HepG2 (cell line): Measurements from ENCODE around the gene RPL35A. TPM values are rescaled to one million over a fixed set of nuclear protein-coding genes. Genes with fewer than 3 reads are reported as not detected.

ENCODE experiments used
- ATAC-seq: fragments of 200-7000 bp; cut with Tn5 transposase; 3 replicates; pipeline ENCODE4 v1.9.1; 2020; ENCODE audit warnings: mild to moderate bottlenecking, moderate library complexity
- Bru-seq: library from RNA; stranded (reverse); fragments of 400-500 nt; gene quantifications from one replicate; lab custom pipeline; 2021; lab: Mats Ljungman, UMichigan
- BruChase-seq, 2 experiments: library from RNA; stranded (reverse); fragments of 400-500 nt; gene quantifications; one replicate each; lab custom pipeline; 2021; lab: Mats Ljungman, UMichigan
- BruUV-seq: library from RNA; stranded (reverse); fragments of 400-500 nt; replicated peaks from 2 replicates; lab custom pipeline; 2021; lab: Mats Ljungman, UMichigan
- CTCF ChIA-PET: fragments of 300-600 bp; formaldehyde crosslinking; extraction: SDS; loops from one replicate; lab custom pipeline; 2021; ENCODE audit warnings: low total read pairs, inconsistent platforms, low intra/inter-chr PET ratio; lab: Yijun Ruan, JAX
- POLR2A ChIA-PET: fragments of 350-600 bp; sonication (Branson Sonifier 250); formaldehyde crosslinking; loops from one replicate; lab custom pipeline; 2020; ENCODE audit warnings: antibody characterized with exemption, inconsistent platforms; lab: Yijun Ruan, JAX
- DNase-seq: peaks from one replicate; pipeline ENCODE4 v3.0.0-alpha.2; 2015; ENCODE audit warnings: low spot score
- FAIRE-seq: peaks from 3 replicates; lab custom pipeline; 2011; peaks lifted over from hg19 to GRCh38; lab: Jason Lieb, UNC
- H2AFZ ChIP-seq: one replicate; pipeline ENCODE4 v1.6.1; 2011; ENCODE audit warnings: low read length, inconsistent platforms
- H3K27ac ChIP-seq: fragments of 300-600 bp; 3 replicates; pipeline ENCODE4 v1.8.0; 2011; ENCODE audit warnings: mixed run types, mild to moderate bottlenecking, mixed read lengths, low read length, inconsistent platforms; ENCODE audit not compliant: insufficient read depth; ENCODE audit errors: extremely low read length
- H3K27me3 ChIP-seq, 2 experiments: fragments of 200-600 bp in 1 of 2; 2 replicates in 1 of 2; 3 replicates in 1 of 2; pipeline versions ENCODE4 v1.6.0 to v1.8.0; 2011; ENCODE audit warnings: low read length in 2 of 2, mild to moderate bottlenecking in 2 of 2, moderate library complexity in 2 of 2, inconsistent platforms in 1 of 2; ENCODE audit not compliant: insufficient read depth in 2 of 2, control insufficient read depth in 1 of 2
- H3K36me3 ChIP-seq, 2 experiments: fragments of 200-600 bp in 1 of 2; replicated peaks in 1 of 2; 2 replicates in 1 of 2; 3 replicates in 1 of 2; pipeline versions ENCODE4 v1.5.1 to v1.8.0; 2011; ENCODE audit warnings: low read length in 2 of 2, inconsistent platforms in 1 of 2; ENCODE audit not compliant: insufficient read depth in 2 of 2, control insufficient read depth in 1 of 2
- H3K4me1 ChIP-seq: 2 replicates; pipeline ENCODE4 v1.5.1; 2012; ENCODE audit warnings: low read length, inconsistent platforms; ENCODE audit not compliant: insufficient read depth
- H3K4me2 ChIP-seq: 2 replicates; pipeline ENCODE4 v1.6.0; 2011; ENCODE audit warnings: low read depth, low read length, inconsistent platforms
- H3K4me3 ChIP-seq, 3 experiments: fragments of 200-600 bp in 1 of 3; sonication (generic), shearing (Covaris generic) in 1 of 3; replicated peaks in 1 of 3; 2 replicates each; pipeline ENCODE4 v1.5.1; 2011 to 2016; ENCODE audit warnings: low read length in 3 of 3, inconsistent platforms in 2 of 3, low read depth in 2 of 3, mild to moderate bottlenecking in 2 of 3, control low read depth in 1 of 3, mixed read lengths in 1 of 3; ENCODE audit not compliant: insufficient read depth in 1 of 3
- H3K79me2 ChIP-seq: one replicate; pipeline ENCODE4 v1.6.1; 2011; ENCODE audit warnings: low read length, inconsistent platforms; ENCODE audit not compliant: insufficient read depth
- H3K9ac ChIP-seq: 2 replicates; pipeline ENCODE4 v1.6.0; 2011; ENCODE audit warnings: mild to moderate bottlenecking, low read depth, low read length, inconsistent platforms; ENCODE audit not compliant: insufficient read depth
- H3K9me3 ChIP-seq: 2 replicates; pipeline ENCODE4 v1.5.1; 2012; ENCODE audit warnings: mild to moderate bottlenecking, low read length
- H4K20me1 ChIP-seq: 2 replicates; pipeline ENCODE4 v1.6.0; 2011; ENCODE audit warnings: inconsistent platforms, mild to moderate bottlenecking, low read length, moderate library complexity; ENCODE audit not compliant: insufficient read depth
- GMEB1 ChIP-seq: sonication (generic); formaldehyde crosslinking; IDR thresholded peaks from 2 replicates; pipeline ENCODE4 v1.5.1; 2020; ENCODE audit warnings: missing genetic modification reagents, mild to moderate bottlenecking, borderline replicate concordance
- GTF3A ChIP-seq: sonication (generic); formaldehyde crosslinking; conservative IDR thresholded peaks from 2 replicates; pipeline ENCODE4 v1.4.0; 2020; ENCODE audit warnings: mild to moderate bottlenecking, missing genetic modification reagents
- HNRNPUL1 ChIP-seq: fragments of 200-400 bp; formaldehyde crosslinking; IDR thresholded peaks from 2 replicates; pipeline ENCODE4 v1.6.1; 2017; ENCODE audit warnings: low read depth, mild to moderate bottlenecking, low read length, moderate library complexity
- MLX ChIP-seq: IDR thresholded peaks from 2 replicates; pipeline ENCODE4 v1.6.1; 2016
- SAP130 ChIP-seq: IDR thresholded peaks from 2 replicates; pipeline ENCODE4 v1.6.1; 2016; ENCODE audit warnings: low read depth
- TEF ChIP-seq: sonication (generic); formaldehyde crosslinking; IDR thresholded peaks from 2 replicates; pipeline ENCODE4 v1.5.0; 2020; ENCODE audit warnings: missing genetic modification reagents
- ZFP36L1 ChIP-seq: sonication (generic); formaldehyde crosslinking; IDR thresholded peaks from 2 replicates; pipeline ENCODE4 v1.8.0; 2022; ENCODE audit warnings: mild to moderate bottlenecking, missing genetic modification reagents, moderate library complexity
- ZFP91 ChIP-seq: sonication (generic); formaldehyde crosslinking; IDR thresholded peaks from 2 replicates; pipeline ENCODE4 v1.9.0; 2022; ENCODE audit warnings: missing genetic modification reagents, mild to moderate bottlenecking, borderline replicate concordance
- ZNF431 ChIP-seq: sonication (generic); formaldehyde crosslinking; IDR thresholded peaks from 2 replicates; pipeline ENCODE4 v1.9.0; 2022; ENCODE audit warnings: missing genetic modification reagents, low read depth, mild to moderate bottlenecking, borderline replicate concordance
- ZSCAN9 ChIP-seq: IDR thresholded peaks from 2 replicates; pipeline ENCODE4 v1.6.1; 2016; ENCODE audit warnings: borderline replicate concordance
- whole genome bisulfite sequencing: methylation state at CpG from one replicate; pipeline ENCODE4 v1.1.6; 2017; ENCODE audit warnings: low lambda C conversion rate; 5-methylcytosine and 5-hydroxymethylcytosine counted together
- in situ Hi-C: cut with HindIII; loops from 2 replicates; pipeline ENCODE4 v1.10.0; 2017; ENCODE audit warnings: low pct_unique_long_range_greater_than_20kb; ENCODE audit not compliant: extremely low pct_ligation_motif_present
- intact Hi-C: fragments of 100-400 bp; cut with micrococcal nuclease; formaldehyde crosslinking; loops from one replicate; pipeline ENCODE4 v1.10.0; 2022; ENCODE audit not compliant: unreplicated experiment
- long read RNA-seq, 2 experiments: library from RNA in 1 of 2; library from polyadenylated mRNA in 1 of 2; stranded (forward) in 1 of 2; unstranded in 1 of 2; transcript quantifications; one replicate each; pipeline ENCODE4 v2.0.0, GENCODE V29; 2019 to 2022
- polyA minus RNA-seq, 3 experiments: library from RNA; depleted of rRNA, polyadenylated mRNA; stranded (reverse); fragments of >200 nt; gene quantifications; 2 replicates each; pipeline ENCODE4 v1.2.3, GENCODE V29; 2011; ENCODE audit warnings: low replicate concordance in 1 of 3
- polyA plus RNA-seq, 8 experiments: library from polyadenylated mRNA; depleted of rRNA in 3 of 8; stranded (reverse) in 7 of 8; unstranded in 1 of 8; fragments of >200 nt; fragmentation: Illumina TruSeq in 4 of 8; extraction: Trizol in 4 of 8; gene quantifications; 2 replicates each; pipeline versions ENCODE4 v1.2.1 to v1.2.3, GENCODE V29; 2011 to 2016; ENCODE audit warnings: low read depth in 4 of 8, missing spikeins in 1 of 8, mixed read lengths in 1 of 8; ENCODE audit not compliant: insufficient read depth in 1 of 8
- total RNA-seq, 5 experiments: library from RNA; depleted of rRNA; stranded (reverse); fragments of >200 nt; fragmentation: Illumina TruSeq; extraction: Trizol; gene quantifications; 2 replicates each; pipeline ENCODE4 v1.2.3, GENCODE V29; 2016; ENCODE audit warnings: low read depth in 1 of 5

RPL35A gene
- total RNA-seq (2016; rRNA removed; fragmentation: Illumina TruSeq; extraction: Trizol) = 1,582 and 1,828 TPM in 2 replicates
- total RNA-seq (2016; cell fraction: cytosol; rRNA removed; fragmentation: Illumina TruSeq; extraction: Trizol; ENCODE audit: low read depth) = 1,696 and 1,837 TPM in 2 replicates
- 1,614 and 1,854 TPM in 2 replicates for total RNA-seq (2016; cell fraction: insoluble cytoplasmic fraction; rRNA removed; fragmentation: Illumina TruSeq; extraction: Trizol)
- 2,885 and 2,896 TPM in 2 replicates for total RNA-seq (2016; cell fraction: membrane; rRNA removed; fragmentation: Illumina TruSeq; extraction: Trizol)
- total RNA-seq (2016; cell fraction: nucleus; rRNA removed; fragmentation: Illumina TruSeq; extraction: Trizol) = 536 and 570 TPM in 2 replicates
- polyA plus RNA-seq (2011; rRNA removed) = 821 and 1,001 TPM in 2 replicates
- polyA plus RNA-seq (2011; cell fraction: cytosol; rRNA removed) = 439 and 690 TPM in 2 replicates
- 155 and 199 TPM in 2 replicates for polyA plus RNA-seq (2011; cell fraction: nucleus; rRNA removed)
- polyA plus RNA-seq (2012) = 2,415 and 2,431 TPM in 2 replicates
- polyA plus RNA-seq (2016; cell fraction: cytosol; fragmentation: Illumina TruSeq; extraction: Trizol; ENCODE audit: low read depth) = 1,871 and 1,975 TPM in 2 replicates
- polyA plus RNA-seq (2016; cell fraction: insoluble cytoplasmic fraction; fragmentation: Illumina TruSeq; extraction: Trizol; ENCODE audit: low read depth) = 1,486 and 1,548 TPM in 2 replicates
- polyA plus RNA-seq (2016; cell fraction: membrane; fragmentation: Illumina TruSeq; extraction: Trizol; ENCODE audit: low read depth) = 2,231 and 2,379 TPM in 2 replicates
- 898 and 917 TPM in 2 replicates for polyA plus RNA-seq (2016; cell fraction: nucleus; fragmentation: Illumina TruSeq; extraction: Trizol; ENCODE audit: insufficient read depth, low read depth)
- polyA minus RNA-seq (2011; rRNA and poly(A)+ RNA removed; ENCODE audit: low replicate concordance) = 39.0 and 111 TPM in 2 replicates
- 190 and 222 TPM in 2 replicates for polyA minus RNA-seq (2011; cell fraction: cytosol; rRNA and poly(A)+ RNA removed)
- 95.4 and 108 TPM in 2 replicates for polyA minus RNA-seq (2011; cell fraction: nucleus; rRNA and poly(A)+ RNA removed)
- Bru-seq, nascent RNA = percentile 98 among the genes with signal in this experiment
- percentile 98 among the genes with signal in this experiment for BruChase-seq, experiment 1, labeled RNA remaining after a 6-hour chase
- BruChase-seq, experiment 2, labeled RNA remaining after a 2-hour chase = percentile 95 among the genes with signal in this experiment
- long read RNA-seq, experiment 1, transcript RPL35A-206 (5 exons, 1,444 nt) = major isoform, 1,093 of 1,425 reads
- long read RNA-seq, experiment 1, transcript RPL35A-205 (5 exons, 553 nt) = minor isoform, 91 of 1,425 reads
- long read RNA-seq, experiment 1, transcript RPL35A-208 (4 exons, 677 nt) = minor isoform, 9 of 1,425 reads
- long read RNA-seq, experiment 1, partial matches to known transcripts = 216 of 1,425 reads
- long read RNA-seq, experiment 1, other reads (novel, unspliced or antisense) = 15 of 1,425 reads
- long read RNA-seq, experiment 2, transcript RPL35A-206 (5 exons, 1,444 nt) = major isoform, 995 of 1,966 reads
- long read RNA-seq, experiment 2, transcript RPL35A-207 (2 exons, 687 nt) = minor isoform, 17 of 1,966 reads
- long read RNA-seq, experiment 2, transcript RPL35A-205 (5 exons, 553 nt) = minor isoform, 57 of 1,966 reads
- long read RNA-seq, experiment 2, partial matches to known transcripts = 847 of 1,966 reads
- long read RNA-seq, experiment 2, other reads (novel, unspliced or antisense) = 42 of 1,966 reads

GRCh38 chr3:197949778-197950676, at the start of gene RPL35A:
Gene RPL35A, plus strand, starts transcription at chr3:197950190. Its CDS starts 778 bp downstream, at chr3:197950968.
- DNase-seq (peak; percentile 93), FAIRE-seq (peak; percentile 99), ATAC-seq (peak; percentile 96)
- Histone ChIP-seq H4K20me1 (peaks cover 35% of the 10 kb centered on the region), H3K27ac (peak within 1 kb of the TSS; percentile 94), H3K36me3 (peaks cover 13 to 31% of the 10 kb centered on the region in 2 experiments), H3K79me2 (peaks cover 39% of the 10 kb centered on the region), H2AFZ (peak within 1 kb of the TSS; percentile 89), H3K4me3 (peak within 1 kb of the TSS; percentile 75 to 90 (median 82)), H3K9ac (peak within 1 kb of the TSS; percentile 96), H3K4me1 (peaks cover 51% of the 10 kb centered on the region), H3K4me2 (peak within 1 kb of the TSS; percentile 91), H3K27me3 (no peaks in the 10 kb centered on the region; a peak in 1 of 5 replicates), H3K9me3 (no peaks in the 10 kb centered on the region)
- POLR2A ChIA-PET = interaction anchor here (0.7 to 0.8 kb wide), 2 partner anchors 9 to 15 kb away, joined by 4 to 7 read pairs; no protein-coding TSS in a partner anchor
- TSS peak; percentile 78 for BruUV-seq
- intact Hi-C loops = no loop called here
- CTCF ChIA-PET = no interaction called here
- WGBS = 2% methylated on average over 32 of the region's 36 CpGs
- in situ Hi-C loops = no loop called here
- TF ChIP-seq SAP130 (CRISPR knock-in tag) (peak; percentile 99), MLX (CRISPR knock-in tag) (peak; percentile 8; the same call in 1 of the 2 replicates), ZFP36L1 (CRISPR knock-in tag) (peak; percentile 26; the same call in 1 of the 2 replicates), TEF (CRISPR knock-in tag) (peak; percentile 40; the same call in 1 of the 2 replicates), ZSCAN9 (CRISPR knock-in tag) (peak; percentile 43; the same call in 1 of the 2 replicates), GTF3A (CRISPR knock-in tag) (no peak), GMEB1 (CRISPR knock-in tag) (peak; percentile 80; the same call in 1 of the 2 replicates), ZNF431 (peak; percentile 36; the same call in 1 of the 2 replicates), HNRNPUL1 (no peak), ZFP91 (peak; percentile 87; the same call in 1 of the 2 replicates)
